ENCODE data around the gene PTPRJ.
"Not testable (repeated sequence)": the region's sequence is repeated elsewhere in the genome, so short reads cannot be mapped to it uniquely, and the experiment has no call there.

Gene PTPRJ

DNA sequence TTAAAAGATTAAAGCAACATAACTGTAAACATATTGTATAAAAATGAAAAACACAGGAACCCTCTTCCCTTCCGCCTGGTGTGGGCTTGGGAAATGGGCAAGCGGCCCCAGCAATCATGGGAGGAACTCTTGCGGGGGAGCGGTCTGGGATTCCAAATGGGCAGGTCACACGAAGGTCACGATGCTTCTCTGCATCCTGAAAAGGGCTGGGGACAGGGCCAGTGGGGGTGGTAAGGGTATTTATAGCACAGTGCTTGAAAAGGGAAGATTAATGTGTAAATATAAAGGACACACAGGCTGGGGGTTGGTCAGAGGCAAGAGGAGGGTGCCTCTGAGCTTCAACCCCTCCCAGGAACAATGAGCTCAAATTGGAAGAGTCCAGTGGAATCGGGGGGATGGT, 189.4 kb downstream of the PTPRJ start:
- DNase-seq, result peak; percentile 60

DNA sequence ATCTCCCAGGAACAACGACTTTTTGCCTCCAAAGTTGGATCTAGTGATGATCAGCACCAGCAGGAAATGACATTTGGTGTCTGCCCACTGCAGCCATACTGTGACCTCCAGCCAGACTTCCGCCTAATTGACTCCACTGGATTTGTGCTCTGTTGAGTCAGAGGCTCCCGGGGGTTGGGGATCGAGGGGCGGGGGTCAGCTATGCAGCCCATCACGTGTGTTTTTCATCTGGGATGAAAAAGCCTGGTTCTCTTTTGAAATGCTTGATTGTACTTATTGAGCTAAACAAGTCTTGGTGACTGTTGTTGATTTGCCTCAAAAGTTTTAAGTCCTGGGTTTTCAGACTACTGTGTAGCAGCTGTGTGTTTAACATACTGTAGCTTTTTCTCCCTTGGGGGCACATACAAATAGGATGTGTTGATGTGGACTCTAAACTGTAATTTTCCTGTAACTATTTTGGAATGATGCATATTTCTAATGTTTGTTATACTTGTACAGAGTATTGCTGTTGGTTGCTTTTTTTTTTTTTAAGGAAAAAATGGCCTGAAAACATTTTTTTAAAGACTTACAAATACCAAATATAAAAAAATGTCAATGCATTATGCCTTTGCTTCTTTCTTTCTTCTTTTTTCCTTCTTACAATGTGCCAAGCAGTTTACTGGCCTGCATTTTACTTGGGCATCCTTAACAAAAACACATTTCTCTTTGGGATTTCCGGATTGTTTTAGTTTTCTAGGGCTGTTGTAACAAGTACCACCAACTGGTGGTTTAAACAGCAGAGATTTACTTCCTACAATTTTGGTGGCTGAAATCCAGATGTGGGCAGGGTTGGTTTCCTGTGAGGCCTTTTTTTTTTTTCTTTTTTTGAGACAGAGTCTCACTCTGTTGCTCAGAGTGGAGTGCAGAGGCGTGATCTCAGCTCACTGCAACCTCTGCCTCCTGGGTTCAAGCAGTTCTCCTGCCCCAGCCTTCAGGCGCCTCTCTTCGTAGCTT, 190.2 kb downstream of the PTPRJ start:
- DNase-seq, result peak; percentile 48

DNA sequence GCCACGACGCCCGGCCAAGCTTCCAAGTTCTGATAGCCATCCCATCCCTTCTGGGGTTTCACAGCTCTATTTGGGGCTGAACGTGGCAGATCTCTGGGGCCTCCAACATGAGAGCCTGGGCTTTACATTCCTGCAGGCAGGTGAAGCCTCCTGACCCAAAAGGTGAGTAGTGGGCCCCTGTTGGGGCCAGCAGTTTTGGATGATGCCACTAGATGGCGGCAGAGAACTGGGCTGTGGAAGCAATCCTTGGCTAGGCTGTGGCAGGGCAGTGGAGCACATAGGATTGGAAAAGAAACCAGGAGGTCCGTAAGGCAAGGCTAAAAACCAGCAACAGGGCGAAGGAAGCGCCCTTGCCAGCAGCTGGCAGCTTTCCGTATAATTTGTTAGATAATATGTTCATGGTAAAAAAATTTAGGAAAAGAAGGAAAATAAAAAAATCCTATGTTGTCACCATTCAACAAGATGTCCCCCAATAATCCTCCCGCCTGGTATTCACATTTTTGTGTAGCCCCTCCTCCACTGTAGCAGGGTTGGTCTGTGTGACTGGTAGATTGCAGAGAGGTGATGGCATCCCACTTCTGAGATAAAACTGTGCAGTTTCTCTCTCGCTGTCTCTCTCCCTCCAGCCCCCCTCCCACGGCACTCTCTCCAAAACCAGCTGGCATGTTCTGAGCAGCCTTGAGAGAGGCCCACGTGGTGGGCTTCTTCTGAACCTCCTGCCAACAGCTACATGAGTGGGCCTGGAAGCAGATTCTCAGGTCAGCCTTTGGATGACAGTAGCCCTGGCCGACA, 192.7 kb downstream of the PTPRJ start:
- peak; percentile 68 for DNase-seq

DNA sequence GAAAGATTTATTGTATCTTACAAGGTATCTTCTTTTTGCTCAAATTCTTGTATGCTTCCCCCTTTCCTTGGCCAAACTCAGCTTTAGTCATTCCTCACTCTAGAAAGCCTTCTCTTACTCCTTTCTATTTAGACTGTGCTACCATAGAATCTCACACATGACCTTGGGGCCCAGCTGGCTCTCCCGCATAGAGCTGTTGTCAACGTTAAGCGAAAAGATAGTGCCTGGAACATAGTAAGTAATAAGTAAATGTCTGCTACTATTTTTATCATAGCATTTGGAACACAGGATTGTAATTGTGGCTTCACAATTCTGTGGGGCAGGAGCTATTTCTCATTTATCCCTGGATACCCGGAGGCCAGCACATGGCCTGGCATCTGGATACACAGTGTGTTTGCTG, 197.3 kb downstream of the PTPRJ start:
- no peak for DNase-seq

DNA sequence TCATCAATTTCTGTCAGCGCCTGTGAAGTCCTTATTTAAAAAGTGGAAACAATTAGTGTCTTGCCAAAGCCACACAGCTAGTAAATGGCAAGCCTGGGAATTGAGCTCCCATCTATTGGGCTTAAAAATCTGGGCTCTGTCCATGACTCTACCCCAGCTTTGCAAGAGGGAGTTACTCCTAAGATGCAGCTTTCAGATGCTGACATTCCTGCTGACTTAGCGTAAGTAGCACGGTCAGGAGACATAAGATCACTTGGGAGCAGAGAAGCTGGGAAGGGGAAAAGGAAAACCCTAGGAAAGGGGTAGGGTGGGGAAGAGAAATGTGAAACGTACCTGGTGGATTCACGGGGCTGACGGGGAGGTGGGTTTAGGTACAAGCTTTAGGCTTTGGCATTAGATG, 200.3 kb downstream of the PTPRJ start:
- DNase-seq, result no peak

DNA sequence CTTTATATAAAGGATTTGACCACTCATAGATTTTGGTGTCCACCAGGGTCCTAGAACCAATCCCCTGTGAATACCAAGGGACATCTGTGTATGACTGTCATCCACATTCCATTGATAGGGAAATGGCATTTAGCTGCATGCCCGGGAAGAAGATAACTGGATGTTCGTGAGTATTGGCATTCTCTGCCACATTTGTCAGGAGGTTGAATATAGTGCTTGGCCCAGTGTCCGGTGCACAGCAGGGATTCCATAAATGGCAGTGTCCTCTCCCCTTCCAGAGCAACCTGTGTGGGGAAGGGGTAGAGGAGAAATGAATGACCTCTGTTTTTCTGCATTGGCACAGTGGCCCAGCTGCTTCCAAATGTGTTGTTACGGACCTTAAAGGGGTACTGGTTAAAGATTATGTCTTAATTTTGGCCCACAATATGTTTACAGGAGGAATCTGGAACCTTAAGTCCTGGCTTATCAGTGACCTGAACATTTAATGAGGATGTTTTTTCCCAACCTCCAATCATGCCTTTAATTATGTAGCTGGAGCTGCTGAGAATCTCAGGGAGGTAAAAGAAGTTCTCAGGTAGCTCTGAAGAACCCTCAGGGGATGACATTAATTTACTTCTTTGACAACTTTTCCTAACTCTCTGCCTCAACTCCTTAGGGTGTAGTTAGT, 202.6 kb downstream of the PTPRJ start:
- no peak for DNase-seq

DNA sequence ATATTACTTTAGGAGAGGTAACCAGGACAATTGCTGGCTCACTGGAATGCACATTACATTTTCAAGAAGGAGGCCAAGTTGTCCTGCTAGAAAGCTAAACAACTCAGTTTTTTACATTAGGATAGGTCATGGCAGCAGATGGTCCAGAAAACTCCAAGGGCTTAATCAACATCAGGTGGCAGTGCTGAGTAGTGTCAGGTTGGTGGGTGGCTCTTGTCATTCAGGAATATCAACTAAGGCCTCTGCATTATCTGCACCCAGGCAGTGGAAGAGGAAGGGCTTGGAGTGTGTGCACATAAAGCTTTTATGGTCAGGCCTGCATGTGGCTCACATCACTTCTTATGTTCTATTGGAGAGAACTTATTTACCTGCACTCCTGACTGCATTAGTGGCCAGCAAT, 204.1 kb downstream of the PTPRJ start:
- no peak for DNase-seq

DNA sequence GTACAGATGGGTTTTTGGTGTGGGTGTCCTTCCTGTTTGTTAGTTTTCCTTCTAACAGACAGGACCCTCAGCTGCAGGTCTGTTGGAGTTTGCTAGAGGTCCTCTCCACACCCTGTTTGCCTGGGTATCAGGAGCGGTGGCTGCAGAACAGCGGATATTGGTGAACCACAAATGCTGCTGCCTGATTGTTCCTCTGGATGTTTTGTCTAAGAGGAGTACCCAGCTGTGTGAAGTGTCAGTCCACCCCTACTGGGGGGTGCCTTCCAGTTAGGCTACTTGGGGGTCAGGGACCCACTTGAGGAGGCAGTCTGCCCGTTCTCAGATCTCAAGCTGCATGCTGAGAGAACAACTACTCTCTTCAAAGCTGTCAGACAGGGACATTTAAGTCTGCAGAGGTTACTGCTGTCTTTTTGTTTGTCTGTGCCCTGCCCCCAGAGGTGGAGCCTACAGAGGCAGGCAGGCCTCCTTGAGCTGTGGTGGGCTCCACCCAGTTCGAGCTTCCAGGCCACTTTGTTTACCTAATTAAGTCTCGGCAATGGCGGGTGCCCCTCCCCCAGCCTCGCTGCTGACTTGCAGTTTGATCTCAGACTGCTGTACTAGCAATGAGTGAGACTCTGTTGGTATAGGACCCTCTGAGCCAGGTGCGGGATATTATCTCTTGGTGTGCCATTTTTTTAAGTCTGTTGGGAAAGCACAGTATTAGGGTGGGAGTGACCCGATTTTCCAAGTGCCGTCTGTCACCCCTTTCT, 210.7 kb downstream of the PTPRJ start:
- not testable (repeated sequence) for DNase-seq

DNA sequence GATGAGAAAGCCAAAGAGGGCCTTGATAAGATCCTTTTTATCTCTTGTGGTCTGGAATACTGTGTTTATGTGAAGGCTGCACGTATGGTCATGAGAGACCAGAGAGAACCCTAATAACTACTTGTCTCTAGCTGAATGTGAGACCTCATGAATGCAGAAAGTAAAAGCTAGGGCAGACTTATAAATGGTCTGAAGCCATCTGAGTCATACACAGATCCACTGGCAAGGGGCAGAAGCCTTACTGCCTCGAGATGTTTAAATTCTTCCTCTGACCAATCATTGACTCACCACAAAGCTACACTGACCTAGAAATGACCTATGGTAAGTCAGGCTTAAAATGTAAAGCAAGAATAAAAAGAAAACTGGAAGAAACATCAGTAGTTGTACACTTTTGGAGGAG, 213.5 kb downstream of the PTPRJ start:
- DNase-seq, result no peak

DNA sequence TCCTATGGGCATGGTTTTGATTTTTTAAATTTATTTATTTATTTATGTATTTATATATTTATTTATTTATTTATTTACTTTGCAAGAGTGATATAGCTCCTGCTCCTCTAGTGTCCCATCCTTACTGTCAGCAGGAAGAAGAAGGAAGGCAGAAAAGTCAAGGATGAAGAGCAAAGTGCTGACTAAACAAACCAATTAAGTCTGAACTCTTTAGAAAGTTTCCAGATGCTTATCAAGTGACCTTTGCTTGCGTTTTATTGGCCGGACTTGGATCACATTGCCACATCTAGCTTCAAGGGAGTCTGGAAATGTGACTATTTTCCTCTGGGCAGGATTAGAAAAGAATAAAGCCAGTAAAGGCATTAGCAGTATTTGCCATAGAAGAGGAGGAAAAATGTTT, 227.5 kb downstream of the PTPRJ start:
- DNase-seq, result no peak

DNA sequence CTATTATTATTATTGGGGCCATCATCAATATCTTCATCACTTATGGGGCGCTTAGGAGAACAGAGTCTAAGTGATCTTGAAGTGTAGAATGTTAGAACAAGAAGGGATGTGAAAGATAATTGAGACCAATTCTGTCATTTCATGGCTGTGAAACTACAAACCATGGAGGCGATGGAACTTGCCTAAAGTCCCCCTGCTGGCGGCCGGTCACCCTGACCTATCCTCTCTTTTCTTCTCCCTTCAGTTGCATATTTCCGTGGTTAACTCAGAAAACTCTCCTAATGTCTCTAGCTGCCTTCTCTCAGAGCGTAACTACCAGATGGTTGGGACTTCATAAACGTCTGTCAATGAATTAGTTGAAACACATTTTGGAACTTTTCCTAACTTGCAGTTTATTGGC, 229.7 kb downstream of the PTPRJ start:
- DNase-seq, result no peak

DNA sequence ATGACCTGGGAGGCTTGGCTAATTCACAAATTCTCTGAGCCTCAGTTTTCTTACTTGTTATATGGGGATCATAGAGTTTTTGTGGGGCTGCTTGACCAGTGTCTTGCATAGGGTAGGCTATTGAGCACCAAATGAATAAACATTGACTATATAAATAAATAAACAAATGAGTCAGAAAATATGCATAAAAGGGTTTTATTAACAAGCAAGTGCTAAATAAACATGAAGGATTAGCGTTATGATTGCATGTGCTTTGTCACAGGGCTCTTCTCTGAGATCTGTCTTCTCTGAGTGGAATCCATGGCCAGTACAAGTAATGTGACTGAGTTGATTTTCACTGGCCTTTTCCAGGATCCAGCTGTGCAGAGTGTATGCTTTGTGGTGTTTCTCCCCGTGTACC, 236.2 kb downstream of the PTPRJ start, which contains the start of gene OR4B1:
OR4B1 (plus strand) TSS at position 301 of the 400 bp plus-strand sequence; CDS start at position 301, 0 bp downstream.
- DNase-seq, result no peak
